A549 (cell line): ENCODE results near the gene ANKS1B.
A peak's percentile ranks its signal among the peaks of the same experiment; 100 is the strongest.

Source experiments
- BCL3 ChIP-seq: fragments of >200 bp; sonication (Bioruptor Twin); formaldehyde crosslinking; IDR thresholded peaks from 3 replicates; pipeline ENCODE4 v1.6.1; 2016
- CTCF ChIP-seq: fragments of >200 bp; sonication (Bioruptor Twin); formaldehyde crosslinking; IDR thresholded peaks from 3 replicates; pipeline ENCODE4 v1.5.1; 2016
- ELK1 ChIP-seq: fragments of 150-350 bp; IDR thresholded peaks from 2 replicates; pipeline ENCODE4 v1.6.1; 2014; ENCODE audit warnings: low read depth, mild to moderate bottlenecking, low read length
- POLR2AphosphoS2 ChIP-seq: conservative IDR thresholded peaks from 2 replicates; pipeline ENCODE4 v1.6.1; 2012; ENCODE audit warnings: low read length, improper control_type of control experiment, inconsistent platforms
- SREBF2 ChIP-seq: fragments of 450-650 bp; IDR thresholded peaks from 2 replicates; pipeline ENCODE4 v1.6.1; 2014; ENCODE audit warnings: mild to moderate bottlenecking, moderate library complexity

GRCh38 chr12:98743362-98743953 is 1241.3 kb downstream of the ANKS1B start:
- TF ChIP-seq CTCF (peak; percentile 40), ELK1 (no peak), SREBF2 (no peak), POLR2AphosphoS2 (no peak), BCL3 (no peak)
